Vagina (tissue), 2 donors: ENCODE measurements around the gene SEPTIN1.

ENCODE experiments used
- CTCF ChIP-seq, 3 experiments: fragments of 450-650 bp in 2 of 3; fragments of 200-600 bp in 1 of 3; sonication (generic) in 1 of 3; IDR thresholded peaks; one replicate each; pipeline ENCODE4 v1.5.1; 2017 to 2019; ENCODE audit warnings: antibody characterized with exemption in 3 of 3, mild to moderate bottlenecking in 2 of 3, moderate library complexity in 2 of 3
- POLR2A ChIP-seq, 2 donors: fragments of 450-650 bp; IDR thresholded peaks; one replicate each; pipeline ENCODE4 v1.6.1; 2017; ENCODE audit warnings: antibody characterized with exemption in 2 of 2, mild to moderate bottlenecking in 2 of 2, moderate library complexity in 2 of 2
- POLR2AphosphoS5 ChIP-seq, 2 donors: sonication (generic); formaldehyde crosslinking; IDR thresholded peaks; one replicate each; pipeline ENCODE4 v1.9.0; 2017; ENCODE audit warnings: antibody characterized with exemption in 2 of 2, mild to moderate bottlenecking in 2 of 2, low read depth in 1 of 2; ENCODE audit not compliant: insufficient read depth in 1 of 2

- TF ChIP-seq CTCF (IDR thresholded peaks at IDR 0.05) = no peak
- TF ChIP-seq POLR2AphosphoS5 (IDR thresholded peaks at IDR 0.05; ENCODE audit: insufficient read depth in 1 of 2, low read depth in 1 of 2) = no peak
- no peak for TF ChIP-seq POLR2A (IDR thresholded peaks at IDR 0.05)
Measured at GRCh38 chr16:30397056-30397455, 14.7 kb upstream of the SEPTIN1 start.
